K562 (cell line): ENCODE measurements around the gene ZRANB1. TPM values are rescaled to one million over a fixed set of nuclear protein-coding genes. Genes with fewer than 3 reads are reported as not detected.

ENCODE experiments used
- ATAC-seq: fragments of 200-7000 bp; cut with Tn5 transposase; 3 replicates; pipeline ENCODE4 v1.9.1; 2020; ENCODE audit warnings: moderate library complexity
- BruUV-seq: library from RNA; stranded (reverse); fragments of 400-500 nt; replicated peaks from 2 replicates; lab custom pipeline; 2021; lab: Mats Ljungman, UMichigan
- CTCF ChIA-PET: fragments of 300-600 bp; formaldehyde crosslinking; extraction: SDS; loops from one replicate; lab custom pipeline; 2021; ENCODE audit warnings: low intra/inter-chr PET ratio; lab: Yijun Ruan, JAX
- POLR2A ChIA-PET: fragments of 300-600, 350-650 bp; sonication (Branson Sonifier 250); formaldehyde crosslinking; extraction: SDS; loops from one replicate; lab custom pipeline; 2021; ENCODE audit warnings: antibody characterized with exemption, inconsistent platforms; lab: Yijun Ruan, JAX
- DNase-seq, 4 experiments: peaks; one replicate each; pipeline versions ENCODE4 v3.0.0 to v3.0.0-alpha.2; 2011 to 2018; ENCODE audit warnings: low spot score in 3 of 4, mixed read lengths in 3 of 4; ENCODE audit errors: extremely low read depth in 1 of 4
- FAIRE-seq: peaks from 2 replicates; lab custom pipeline; 2011; peaks lifted over from hg19 to GRCh38; lab: Jason Lieb, UNC
- H2AFZ ChIP-seq: 2 replicates; pipeline ENCODE4 v1.6.0; 2011; ENCODE audit warnings: low read depth, low read length, control low read depth, inconsistent platforms
- H3K27ac ChIP-seq: fragments of 200-600 bp; 3 replicates; pipeline ENCODE4 v1.8.0; 2011; ENCODE audit warnings: low read depth, mild to moderate bottlenecking, control low read depth, inconsistent platforms, low read length, moderate library complexity, mixed read lengths; ENCODE audit errors: extremely low read depth
- H3K27me3 ChIP-seq, 2 experiments: fragments of 300-600 bp in 1 of 2; 2 replicates in 1 of 2; 3 replicates in 1 of 2; pipeline versions ENCODE4 v1.6.0 to v1.8.0; 2011; ENCODE audit warnings: inconsistent platforms in 2 of 2, low read length in 2 of 2, mild to moderate bottlenecking in 1 of 2, mixed read lengths in 1 of 2, moderate library complexity in 1 of 2; ENCODE audit not compliant: control insufficient read depth in 2 of 2, insufficient read depth in 2 of 2
- H3K36me3 ChIP-seq: fragments of 300-600 bp; 3 replicates; pipeline ENCODE4 v1.8.0; 2011; ENCODE audit warnings: mild to moderate bottlenecking, low read length, inconsistent platforms; ENCODE audit not compliant: control insufficient read depth, insufficient read depth
- H3K4me1 ChIP-seq, 2 experiments: fragments of 200-600 bp in 1 of 2; replicated peaks in 1 of 2; 2 replicates in 1 of 2; 3 replicates in 1 of 2; pipeline versions ENCODE4 v1.5.1 to v1.8.0; 2011; ENCODE audit warnings: inconsistent platforms in 2 of 2, low read length in 2 of 2, mild to moderate bottlenecking in 1 of 2, mixed read lengths in 1 of 2, moderate library complexity in 1 of 2; ENCODE audit not compliant: control insufficient read depth in 2 of 2, insufficient read depth in 2 of 2
- H3K4me2 ChIP-seq: 2 replicates; pipeline ENCODE4 v1.6.1; 2011; ENCODE audit warnings: low read length, control low read depth, inconsistent platforms, mixed read lengths; ENCODE audit not compliant: insufficient read depth
- H3K4me3 ChIP-seq: fragments of 200-600 bp; sonication (generic), shearing (Covaris generic); 2 replicates; pipeline ENCODE4 v1.5.1; 2016; ENCODE audit warnings: control low read depth, inconsistent platforms
- H3K79me2 ChIP-seq: fragments of 200-600 bp; 3 replicates; pipeline ENCODE4 v1.8.0; 2011; ENCODE audit warnings: low read length, inconsistent platforms; ENCODE audit not compliant: control insufficient read depth, insufficient read depth
- H3K9ac ChIP-seq, 2 experiments: 2 replicates each; pipeline versions ENCODE4 v1.6.0 to v1.6.1; 2011; ENCODE audit warnings: low read depth in 2 of 2, low read length in 2 of 2, control low read depth in 1 of 2, inconsistent platforms in 1 of 2, mild to moderate bottlenecking in 1 of 2, mixed read lengths in 1 of 2; ENCODE audit not compliant: insufficient read depth in 1 of 2
- H3K9me1 ChIP-seq: one replicate; pipeline ENCODE4 v1.6.0; 2011; ENCODE audit warnings: inconsistent platforms, mild to moderate bottlenecking, low read length, moderate library complexity; ENCODE audit not compliant: control insufficient read depth, insufficient read depth
- H3K9me3 ChIP-seq: replicated peaks from 2 replicates; pipeline ENCODE4 v1.5.1; 2011; ENCODE audit warnings: low read depth, low read length, inconsistent platforms; ENCODE audit not compliant: control insufficient read depth, insufficient read depth
- H4K20me1 ChIP-seq: replicated peaks from 2 replicates; pipeline ENCODE4 v1.6.1; 2011; ENCODE audit warnings: low read length, inconsistent platforms, mixed read lengths; ENCODE audit not compliant: control insufficient read depth, insufficient read depth
- ATF1 ChIP-seq, 2 experiments: fragments of 450-650 bp in 1 of 2; IDR thresholded peaks; 2 replicates each; pipeline ENCODE4 v1.6.1; 2016; ENCODE audit warnings: missing compliant biosample characterization in 1 of 2, missing genetic modification characterization in 1 of 2
- CTCF ChIP-seq, 3 experiments: IDR thresholded peaks in 2 of 3; conservative IDR thresholded peaks in 1 of 3; 2 replicates each; pipeline ENCODE4 v1.5.1; 2011 to 2012; ENCODE audit warnings: low read length in 3 of 3, mild to moderate bottlenecking in 3 of 3, control low read depth in 2 of 3, improper control_type of control experiment in 1 of 3, inconsistent platforms in 1 of 3, low read depth in 1 of 3, mixed read lengths in 1 of 3, moderate library complexity in 1 of 3; ENCODE audit not compliant: insufficient read depth in 2 of 3
- FOXP4 ChIP-seq: sonication (generic); formaldehyde crosslinking; IDR thresholded peaks from 2 replicates; pipeline ENCODE4 v1.8.0; 2022; ENCODE audit warnings: mild to moderate bottlenecking, missing genetic modification reagents, borderline replicate concordance
- HMBOX1 ChIP-seq: sonication (generic); IDR thresholded peaks from 2 replicates; pipeline ENCODE4 v1.6.1; 2016
- HSF4 ChIP-seq: fragments of 250-450 bp; sonication (Bioruptor Pico); IDR thresholded peaks from 2 replicates; pipeline ENCODE4 v2.1.2; 2022; ENCODE audit warnings: mild to moderate bottlenecking, moderate library complexity, borderline replicate concordance
- LEF1 ChIP-seq: fragments of 450-650 bp; IDR thresholded peaks from 2 replicates; pipeline ENCODE4 v1.6.1; 2016; ENCODE audit warnings: mild to moderate bottlenecking
- MCM3 ChIP-seq: fragments of 450-650 bp; IDR thresholded peaks from 2 replicates; pipeline ENCODE4 v1.6.1; 2016
- RBM15 ChIP-seq: fragments of 200-400 bp; formaldehyde crosslinking; IDR thresholded peaks from 2 replicates; pipeline ENCODE4 v1.6.1; 2018; ENCODE audit warnings: mild to moderate bottlenecking, low read length, moderate library complexity; ENCODE audit not compliant: insufficient read depth
- TCF7L2 ChIP-seq: fragments of 150-350 bp; IDR thresholded peaks from 2 replicates; pipeline ENCODE4 v1.6.1; 2016; ENCODE audit warnings: low read depth, mild to moderate bottlenecking, low read length, moderate library complexity
- ZKSCAN1 ChIP-seq: fragments of 150-350 bp; IDR thresholded peaks from 2 replicates; pipeline ENCODE4 v1.6.1; 2016; ENCODE audit warnings: low read depth, low read length
- ZNF146 ChIP-seq: IDR thresholded peaks from one replicate; pipeline ENCODE4 v1.6.1; 2018; ENCODE audit warnings: missing compliant biosample characterization; ENCODE audit not compliant: unreplicated experiment
- ZNF23 ChIP-seq: fragments of 250-450 bp; sonication (Bioruptor Pico); IDR thresholded peaks from 2 replicates; pipeline ENCODE4 v1.4.0; 2020; ENCODE audit warnings: mild to moderate bottlenecking
- ZNF57 ChIP-seq: fragments of 450-650 bp; formaldehyde crosslinking; IDR thresholded peaks from 2 replicates; pipeline ENCODE4 v1.4.0; 2020; ENCODE audit warnings: mild to moderate bottlenecking, moderate library complexity
- ZNF668 ChIP-seq: fragments of 250-450 bp; sonication (Bioruptor Pico); IDR thresholded peaks from 2 replicates; pipeline ENCODE4 v1.8.0; 2022; ENCODE audit warnings: mild to moderate bottlenecking, inconsistent platforms
- WGBS: fragments of 100-300 bp; shearing (Covaris generic); methylation state at CpG from one replicate; pipeline ENCODE4 v1.1.6; 2016; ENCODE audit warnings: low coverage, mixed read lengths; ENCODE audit not compliant: insufficient coverage; ENCODE audit errors: missing lambda C conversion rate; 5-methylcytosine and 5-hydroxymethylcytosine counted together
- in situ Hi-C: fragments of 300-500 bp; cut with MboI; formaldehyde crosslinking; loops from 4 replicates; pipeline ENCODE4 v1.15.0; 2018; ENCODE audit warnings: inconsistent platforms, mixed read lengths
- intact Hi-C: fragments of 100-400 bp; cut with micrococcal nuclease; formaldehyde crosslinking; loops from 2 replicates; pipeline ENCODE4 v1.14.2; 2022
- polyA plus RNA-seq, 8 experiments: library from polyadenylated mRNA; depleted of rRNA in 4 of 8; stranded (reverse) in 5 of 8; unstranded in 3 of 8; fragments of >200 nt; fragmentation: Nextera tagmentation in 2 of 8; fragmentation: Illumina TruSeq in 1 of 8; extraction: Ambion mirVana in 2 of 8; extraction: Trizol in 1 of 8; gene quantifications; 2 replicates each; pipeline versions ENCODE4 v1.2.1 to v1.2.3, GENCODE V29; 2011 to 2014; ENCODE audit warnings: inconsistent platforms in 1 of 8, missing spikeins in 1 of 8
- total RNA-seq, 7 experiments: library from RNA; depleted of rRNA in 6 of 7; stranded (reverse); fragments of >200 nt in 6 of 7; fragmentation: Illumina TruSeq in 2 of 7; extraction: Trizol in 2 of 7; gene quantifications; 2 replicates each; pipeline versions ENCODE4 v1.2.1 to v1.2.3, GENCODE V29; 2011 to 2021; ENCODE audit warnings: low replicate concordance in 1 of 7

The ZRANB1 gene
- total and polyA plus RNA-seq, 9 of the 15 experiments (the other 6 are each of a cell fraction or from before 2014, with no cell fraction given): 0.07 to 1.1 (median 0.64) TPM

DNA sequence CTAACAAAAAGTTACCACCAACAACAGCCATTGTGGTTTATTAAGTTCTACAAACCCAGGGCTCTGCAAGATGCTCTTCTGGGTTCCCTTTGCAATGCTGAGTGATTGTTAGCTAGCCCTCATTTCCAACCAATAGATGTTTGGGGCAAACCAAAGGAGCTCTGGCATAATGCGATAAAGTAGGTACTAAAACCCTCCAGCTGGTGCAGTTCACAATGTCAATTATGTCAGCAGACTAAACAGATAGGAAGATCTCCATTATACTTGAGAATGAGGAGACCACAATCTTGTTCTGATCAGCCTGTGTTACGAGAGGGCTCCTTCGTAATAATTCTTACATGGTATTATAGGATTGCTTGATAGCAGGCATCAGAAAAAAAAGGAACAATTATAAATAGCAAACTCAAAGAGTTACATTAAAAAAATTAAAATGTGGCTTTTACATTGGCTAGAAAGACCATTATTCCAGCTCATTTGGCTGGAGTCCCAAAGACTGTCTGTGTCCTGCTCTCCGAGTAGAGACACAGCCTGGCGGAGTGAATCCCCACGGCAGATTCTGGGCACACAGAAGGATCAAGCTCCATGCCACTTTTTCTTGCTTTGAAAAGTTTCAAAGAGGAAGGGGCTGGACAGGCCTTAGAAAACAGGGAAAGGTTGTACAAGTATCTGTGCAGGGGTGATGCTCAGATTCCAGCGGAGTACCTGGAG is 93.8 kb downstream of the ZRANB1 start:
- ATAC-seq: no peak
- no peak overlapping the region for H2AFZ ChIP-seq
- BruUV-seq: no TSS peak
- TF ChIP-seq CTCF (IDR thresholded peaks at IDR 0.05 in 2 of 3, conservative IDR thresholded peaks at IDR 0.05 in 1 of 3; ENCODE audit: insufficient read depth in 2 of 3, low read depth in 1 of 3, low read length in 3 of 3) (no peak), ZNF668 (no peak), HSF4 (CRISPR knock-in tag) (no peak), ZNF23 (CRISPR knock-in tag) (no peak), HMBOX1 (no peak), ATF1 (CRISPR knock-in tag; IDR thresholded peaks at IDR 0.05) (no peak), ATF1 (tag; IDR thresholded peaks at IDR 0.05) (no peak), ZKSCAN1 (no peak), RBM15 (no peak), ZNF146 (no peak), MCM3 (no peak), LEF1 (no peak), ZNF57 (CRISPR knock-in tag) (no peak), FOXP4 (CRISPR knock-in tag) (no peak), TCF7L2 (no peak)
- H3K9me1 ChIP-seq: no peaks in the 10 kb centered on the region
- no peaks in the 10 kb centered on the region for H3K79me2 ChIP-seq
- no peak overlapping the region for H3K4me3 ChIP-seq
- no peaks in the 10 kb centered on the region for H3K4me1 ChIP-seq
- intact Hi-C loops: no loop called here
- no peak for FAIRE-seq
- DNase-seq: no peak
- H3K27me3 ChIP-seq: no peaks in the 10 kb centered on the region
- H4K20me1 ChIP-seq: no peaks in the 10 kb centered on the region
- ChIA-PET CTCF (no interaction called here), POLR2A (no interaction called here)
- H3K9ac ChIP-seq: no peak overlapping the region
- no peaks in the 10 kb centered on the region for H3K36me3 ChIP-seq
- H3K27ac ChIP-seq: no peak overlapping the region
- H3K9me3 ChIP-seq: no peaks in the 10 kb centered on the region
- in situ Hi-C loops: loop anchor here (25.0 kb wide), 1 partner anchor 773 kb away; no protein-coding TSS in a partner anchor
- H3K4me2 ChIP-seq: no peak overlapping the region
- no CpG with 5 or more reads among the region's 7 CpGs for WGBS
